Smooth muscle cell (in vitro differentiated cells): ENCODE data around the gene SIGLEC9. TPM values are rescaled to one million over a fixed set of nuclear protein-coding genes. Genes with fewer than 3 reads are reported as not detected.
A peak's percentile ranks its signal among the peaks of the same experiment; 100 is the strongest.

Experiments used
- DNase-seq: peaks from one replicate; lab custom pipeline; 2025; ENCODE audit not compliant: unreplicated experiment; lab: John Stamatoyannopoulos, UW
- H2AFZ ChIP-seq: fragments of 200-600 bp; sonication (generic); 2 replicates; pipeline ENCODE4 v1.6.0; 2016; ENCODE audit warnings: antibody characterized with exemption, low read depth, mild to moderate bottlenecking
- H3F3A ChIP-seq: fragments of 200-600 bp; sonication (generic); 2 replicates; pipeline ENCODE4 v1.6.0; 2017; ENCODE audit warnings: antibody characterized with exemption, low read depth
- H3K27ac ChIP-seq: fragments of 200-600 bp; sonication (generic); 2 replicates; pipeline ENCODE4 v1.5.1; 2016; ENCODE audit warnings: low read depth, mild to moderate bottlenecking
- H3K27me3 ChIP-seq: fragments of 200-600 bp; sonication (generic); 2 replicates; pipeline ENCODE4 v1.6.1; 2016; ENCODE audit warnings: low read depth, mild to moderate bottlenecking
- H3K36me3 ChIP-seq: fragments of 200-600 bp; sonication (generic); 2 replicates; pipeline ENCODE4 v1.5.1; 2016; ENCODE audit warnings: low read depth
- H3K4me1 ChIP-seq: fragments of 200-600 bp; sonication (generic); 2 replicates; pipeline ENCODE4 v1.5.1; 2016; ENCODE audit warnings: low read depth
- H3K4me2 ChIP-seq: fragments of 200-600 bp; sonication (generic); 2 replicates; pipeline ENCODE4 v1.6.0; 2016; ENCODE audit warnings: mild to moderate bottlenecking
- H3K4me3 ChIP-seq: fragments of 200-600 bp; sonication (generic); 2 replicates; pipeline ENCODE4 v1.5.1; 2016; ENCODE audit warnings: mild to moderate bottlenecking
- H3K79me2 ChIP-seq: fragments of 200-600 bp; sonication (generic); 2 replicates; pipeline ENCODE4 v1.6.0; 2016; ENCODE audit warnings: low read depth, mild to moderate bottlenecking
- H3K9ac ChIP-seq: fragments of 200-600 bp; sonication (generic); 2 replicates; pipeline ENCODE4 v1.6.0; 2016; ENCODE audit warnings: low read depth
- H3K9me3 ChIP-seq: fragments of 200-600 bp; sonication (generic); replicated peaks from 2 replicates; pipeline ENCODE4 v1.5.1; 2016; ENCODE audit warnings: low read depth
- H4K20me1 ChIP-seq: fragments of 200-600 bp; sonication (generic); 2 replicates; pipeline ENCODE4 v1.6.0; 2016; ENCODE audit warnings: low read depth
- CTCF ChIP-seq: fragments of 200-600 bp; sonication (generic); IDR thresholded peaks from 2 replicates; pipeline ENCODE4 v1.5.1; 2017; ENCODE audit warnings: borderline replicate concordance, mild to moderate bottlenecking, antibody characterized with exemption; ENCODE audit not compliant: insufficient read depth, poor library complexity, severe bottlenecking
- WGBS: methylation state at CpG from one replicate; pipeline ENCODE4 v1.1.7; 2016; ENCODE audit warnings: low lambda C conversion rate; 5-methylcytosine and 5-hydroxymethylcytosine counted together
- polyA plus RNA-seq: library from polyadenylated mRNA; unstranded; fragments of >200 nt; fragmentation: Nextera tagmentation; extraction: Ambion mirVana; gene quantifications from 2 replicates; pipeline ENCODE4 v1.2.1, GENCODE V29; 2016
- total RNA-seq: library from RNA; depleted of rRNA; stranded (reverse); fragments of >200 nt; gene quantifications from 2 replicates; pipeline ENCODE4 v1.2.3, GENCODE V29; 2014

The SIGLEC9 gene
- total and polyA plus RNA-seq, 2 experiments from 2014 or later, result not detected

- no peak overlapping the region for H3K4me3 ChIP-seq
- H3F3A ChIP-seq, result no peaks in the 10 kb centered on the region
- H3K9ac ChIP-seq, result no peak overlapping the region
- no peak for DNase-seq
- no peak overlapping the region for H3K4me2 ChIP-seq
- H3K27me3 ChIP-seq, result no peaks in the 10 kb centered on the region
- TF ChIP-seq CTCF, result peak; percentile 40
- 41% methylated on average over 7 of the region's 7 CpGs for WGBS
- no peaks in the 10 kb centered on the region for H4K20me1 ChIP-seq
- H3K36me3 ChIP-seq, result no peaks in the 10 kb centered on the region
- no peak overlapping the region for H3K27ac ChIP-seq
- H3K79me2 ChIP-seq, result no peaks in the 10 kb centered on the region
- H3K9me3 ChIP-seq, result no peaks in the 10 kb centered on the region
- no peak overlapping the region for H2AFZ ChIP-seq
- H3K4me1 ChIP-seq, result no peaks in the 10 kb centered on the region
Observed at GRCh38 chr19:51158474-51159129, 33.9 kb downstream of the SIGLEC9 start.

- H3K79me2 ChIP-seq, result no peaks in the 10 kb centered on the region
- WGBS, result 87% methylated on average over 4 of the region's 4 CpGs
Observed at GRCh38 chr19:51159656-51160055, 35.0 kb downstream of the SIGLEC9 start.

GRCh38 chr19:51161266-51161665, 36.6 kb downstream of the SIGLEC9 start:
- H3K27ac ChIP-seq, result no peak overlapping the region
- H3K36me3 ChIP-seq, result no peaks in the 10 kb centered on the region
- no peak overlapping the region for H3K4me3 ChIP-seq
- no peak overlapping the region for H2AFZ ChIP-seq
- WGBS, result 90% methylated on average over 1 of the region's 1 CpG
- H3K79me2 ChIP-seq, result no peaks in the 10 kb centered on the region
- H3K4me2 ChIP-seq, result no peak overlapping the region
- no peak overlapping the region for H3K9ac ChIP-seq
- H3K9me3 ChIP-seq, result no peaks in the 10 kb centered on the region
- no peak for TF ChIP-seq CTCF
- H3K27me3 ChIP-seq, result no peaks in the 10 kb centered on the region
- no peaks in the 10 kb centered on the region for H4K20me1 ChIP-seq
- H3F3A ChIP-seq, result no peaks in the 10 kb centered on the region
- no peak for DNase-seq
- H3K4me1 ChIP-seq, result no peaks in the 10 kb centered on the region

More at GRCh38 chr19:51159656-51160055, 35.0 kb downstream of the SIGLEC9 start:
- H3K4me1 ChIP-seq, result no peaks in the 10 kb centered on the region
- no peak for TF ChIP-seq CTCF
- no peak overlapping the region for H3K9ac ChIP-seq
- no peak overlapping the region for H2AFZ ChIP-seq
- no peaks in the 10 kb centered on the region for H3K36me3 ChIP-seq
- H3K4me2 ChIP-seq, result no peak overlapping the region
- H4K20me1 ChIP-seq, result no peaks in the 10 kb centered on the region
- no peak overlapping the region for H3K4me3 ChIP-seq
- no peaks in the 10 kb centered on the region for H3K9me3 ChIP-seq
- no peaks in the 10 kb centered on the region for H3K27me3 ChIP-seq
- no peak overlapping the region for H3K27ac ChIP-seq
- H3F3A ChIP-seq, result no peaks in the 10 kb centered on the region
- no peak for DNase-seq
